C4-2B (cell line): Measurements from ENCODE around the gene SMO.

Source experiments
- H3K27ac ChIP-seq: fragments of 450-650 bp; 2 replicates; pipeline ENCODE4 v1.5.1; 2017
- CTCF ChIP-seq: fragments of 450-650 bp; conservative IDR thresholded peaks from 2 replicates; pipeline ENCODE4 v1.5.1; 2017; ENCODE audit warnings: mild to moderate bottlenecking
- ZFX ChIP-seq: fragments of 450-650 bp; IDR thresholded peaks from 2 replicates; pipeline ENCODE4 v1.6.1; 2017

The SMO gene

GRCh38 chr7:129188372-129188891 lies at the start of gene SMO:
Gene SMO, plus strand, starts transcription at chr7:129188633. Its CDS starts 519 bp downstream, at chr7:129189152.
- peak within 1 kb of the TSS; percentile 50 for H3K27ac ChIP-seq
- TF ChIP-seq ZFX: no peak
- TF ChIP-seq CTCF: no peak

GRCh38 chr7:129143724-129144094 lies 44.7 kb upstream of the SMO start:
- no peak for TF ChIP-seq ZFX
- TF ChIP-seq CTCF: no peak
- H3K27ac ChIP-seq: peak overlapping the region; percentile 50; the same call in 1 of the 2 replicates

DNA sequence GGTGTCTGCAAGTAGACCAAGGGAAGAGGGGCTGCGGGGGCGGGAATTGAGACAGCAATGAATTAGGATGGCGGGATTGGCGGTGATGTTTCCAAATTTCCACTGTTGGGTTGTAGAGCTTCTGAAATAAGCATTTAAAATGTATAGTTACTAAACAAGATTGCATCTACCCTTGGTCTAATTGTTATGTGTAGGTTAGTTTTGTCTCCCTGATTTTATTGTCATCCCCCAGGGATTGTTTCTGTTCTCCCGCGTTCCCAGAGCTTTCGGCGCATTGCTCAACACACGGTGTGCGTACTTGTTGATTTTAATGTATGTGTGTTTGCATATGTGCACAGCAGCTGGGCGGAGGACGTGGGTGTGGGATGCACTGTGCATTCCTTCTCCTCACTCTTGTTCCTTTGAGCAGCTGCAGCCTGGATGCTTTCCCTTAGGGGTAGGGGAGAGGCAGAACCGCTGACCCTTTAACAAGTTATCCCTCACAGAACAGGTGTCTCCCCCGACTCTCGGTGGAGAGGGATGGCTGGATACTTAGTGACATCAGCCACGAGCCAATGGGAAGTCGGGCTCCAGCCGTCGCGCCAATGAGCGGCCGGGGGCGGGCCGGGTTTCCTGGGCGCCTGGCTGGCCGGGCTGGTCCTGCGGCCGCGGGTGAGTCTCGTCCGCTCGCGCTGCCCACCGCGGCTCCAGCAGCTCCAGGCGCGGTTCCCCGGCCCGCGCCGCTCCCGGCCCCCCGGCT lies 44.2 kb upstream of the SMO start, which contains the start of gene TSPAN33:
TSS of gene TSPAN33 (plus strand) at position 613 of the 739 bp plus-strand sequence. CDS start 274 bp downstream, outside the sequence.
- peak within 1 kb of the TSS; percentile 50 for H3K27ac ChIP-seq
- TF ChIP-seq ZFX (no peak), CTCF (no peak)

DNA sequence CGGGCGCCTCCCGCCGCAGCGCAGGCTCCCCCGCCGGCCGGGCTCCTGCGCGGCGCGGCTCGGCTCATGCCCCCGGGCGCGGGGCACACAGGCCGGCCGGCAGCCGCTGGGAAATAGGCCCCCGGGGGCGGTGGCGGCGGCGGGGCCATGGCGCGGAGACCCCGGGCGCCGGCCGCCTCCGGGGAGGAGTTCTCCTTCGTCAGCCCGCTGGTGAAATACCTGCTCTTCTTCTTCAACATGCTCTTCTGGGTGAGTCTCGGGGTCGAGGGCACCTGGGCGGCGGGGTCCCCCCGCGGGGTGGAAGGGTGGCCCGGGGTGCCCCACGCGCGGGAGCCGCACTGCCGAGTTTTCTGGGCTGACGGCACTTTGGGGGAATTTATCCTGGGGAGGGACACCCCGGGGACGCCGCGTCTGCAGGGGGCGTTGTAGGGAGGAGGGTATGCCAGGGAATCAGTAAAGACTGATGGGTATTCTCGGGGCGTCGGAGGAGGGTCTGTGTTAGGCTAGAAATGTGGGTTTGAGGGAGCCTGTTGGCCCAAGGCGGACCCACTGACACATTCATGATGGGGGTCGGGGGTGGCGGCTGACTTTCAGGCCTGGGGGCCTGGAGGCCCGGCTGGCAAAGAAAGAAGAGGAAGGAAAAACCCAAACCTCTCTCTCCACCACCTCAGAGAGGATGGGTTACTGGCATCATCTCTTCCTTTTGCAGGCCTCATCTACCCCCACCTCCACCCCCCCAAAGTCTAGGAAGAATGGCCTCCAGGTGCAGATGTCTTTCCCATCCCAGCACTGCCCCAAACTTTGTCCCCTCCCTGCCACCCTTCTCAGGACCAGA lies 43.4 kb upstream of the SMO start:
- peak overlapping the region; percentile 50 for H3K27ac ChIP-seq
- TF ChIP-seq ZFX (peak; percentile 83; the same call in 1 of the 2 replicates), CTCF (no peak; the same call in 1 of the 2 replicates)

GRCh38 chr7:129146237-129146979 lies 42.0 kb upstream of the SMO start:
- TF ChIP-seq ZFX (no peak), CTCF (no peak)
- H3K27ac ChIP-seq: no peak overlapping the region

DNA sequence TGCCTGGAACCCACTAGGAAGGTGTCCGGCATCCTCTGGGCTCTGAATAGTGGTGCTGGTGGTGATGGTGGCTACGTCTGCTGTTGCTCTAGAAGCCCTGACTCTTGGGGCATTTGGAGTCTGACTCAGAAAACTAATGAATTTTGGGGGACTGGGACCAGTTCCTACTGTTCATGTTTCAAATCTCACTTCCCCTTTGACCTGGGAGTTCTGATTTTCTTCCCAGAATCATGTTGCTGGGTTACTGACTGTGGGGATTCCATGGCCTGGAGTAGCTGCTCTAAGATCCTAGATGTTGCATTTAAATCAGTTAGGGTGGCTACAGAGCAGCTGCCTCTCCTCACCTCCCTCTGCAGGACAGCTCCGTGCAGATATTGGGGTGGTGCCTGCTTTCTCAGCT lies 40.7 kb upstream of the SMO start:
- TF ChIP-seq CTCF: no peak
- no peak for TF ChIP-seq ZFX
- no peak overlapping the region for H3K27ac ChIP-seq
